ENCODE measurements around the gene EIF4E2.
"Not testable (repeated sequence)": the region's sequence is repeated elsewhere in the genome, so short reads cannot be mapped to it uniquely, and the experiment has no call there.

The EIF4E2 gene

DNA sequence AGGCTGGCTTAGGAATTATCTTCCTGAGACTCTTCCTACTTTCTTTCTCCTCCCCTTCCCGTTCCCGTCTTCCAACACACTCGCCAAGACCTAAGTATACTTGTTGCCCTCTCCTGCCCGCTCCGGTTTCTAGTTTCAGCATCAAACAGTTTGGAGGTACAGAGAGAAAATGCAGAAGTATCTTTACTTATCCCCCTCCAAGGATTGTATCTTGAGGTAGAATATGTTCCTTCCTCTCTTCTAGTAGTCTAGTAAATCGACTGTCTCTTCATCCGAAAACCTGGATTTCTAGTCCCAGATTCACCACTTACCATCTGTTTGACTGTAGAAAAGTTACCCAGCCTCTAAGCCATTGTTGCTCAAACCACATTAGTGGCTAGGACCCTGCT, 755 bp downstream of the EIF4E2 start:
- DNase-seq (ENCODE audit: extremely low spot score, insufficient read length, low read depth) (no peak), FAIRE-seq (no peak)

DNA sequence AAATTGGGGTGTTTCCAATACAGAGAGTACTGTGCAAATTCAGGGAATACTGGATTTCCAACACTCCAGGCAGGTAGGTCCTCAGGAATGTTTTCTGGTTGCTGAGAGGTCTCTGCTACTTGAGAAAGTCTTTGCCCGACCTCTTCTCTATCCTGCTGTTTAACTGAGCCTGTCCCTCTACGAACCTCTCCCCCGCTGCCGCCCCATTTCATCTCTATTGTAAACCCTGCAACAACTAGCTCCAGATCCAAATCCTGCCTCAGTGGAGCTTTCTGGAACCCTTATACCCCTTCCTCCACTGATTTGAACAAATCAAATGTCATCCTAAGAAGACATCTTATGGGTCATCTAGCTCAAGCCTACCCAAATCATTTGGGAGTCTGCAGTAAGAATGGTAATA, 1.3 kb downstream of the EIF4E2 start:
- DNase-seq (ENCODE audit: extremely low spot score, insufficient read length, low read depth): no peak
- no peak for FAIRE-seq

DNA sequence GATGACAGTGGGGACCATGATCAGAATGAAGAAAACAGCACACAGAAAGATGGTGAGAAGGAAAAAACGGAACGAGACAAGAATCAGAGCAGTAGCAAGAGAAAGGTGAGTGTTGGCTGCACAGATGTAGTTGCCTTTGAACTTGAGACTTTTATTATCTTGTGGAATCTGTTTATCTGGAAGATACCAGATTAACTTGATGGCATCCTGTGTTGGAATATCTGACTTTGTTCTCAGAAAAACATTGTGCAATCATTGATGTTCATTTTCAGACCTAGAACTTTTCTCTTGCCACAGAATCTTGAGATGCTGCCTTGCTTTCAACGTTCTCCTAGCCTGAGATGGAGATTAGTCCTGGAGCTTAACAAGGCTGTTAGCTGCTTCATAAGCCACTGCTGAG, 5.9 kb downstream of the EIF4E2 start:
- no peak for FAIRE-seq
- no peak for DNase-seq (ENCODE audit: extremely low spot score, insufficient read length, low read depth)

DNA sequence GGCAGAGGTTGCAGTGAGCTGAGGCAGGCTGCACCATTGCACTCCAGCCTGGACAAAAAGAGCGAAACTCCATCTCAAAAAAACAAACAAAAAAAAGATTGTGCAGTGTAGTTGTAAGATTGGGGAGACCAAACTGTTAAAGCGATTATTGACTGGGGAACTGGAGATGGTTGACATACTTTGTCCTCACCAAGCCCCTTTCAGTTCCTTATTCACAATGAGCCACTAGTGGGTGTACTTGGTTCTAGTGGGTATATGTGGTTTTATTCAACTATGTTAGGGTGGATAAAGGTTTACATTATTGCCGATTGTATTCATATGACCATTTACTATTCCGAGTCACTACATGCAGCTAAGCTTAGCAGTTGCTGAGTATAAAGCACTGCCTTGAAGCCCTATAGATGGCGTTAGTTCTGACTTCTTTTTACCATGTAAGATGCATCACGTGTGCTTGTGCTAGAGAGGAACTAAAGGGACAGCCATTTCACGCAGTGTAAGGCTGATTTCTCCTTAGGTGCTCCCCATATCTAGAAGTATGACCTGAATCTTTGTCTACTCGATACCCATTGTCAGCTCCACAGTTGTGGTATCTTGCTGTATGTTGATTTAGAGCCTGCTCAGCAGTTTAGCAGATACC, 12.1 kb downstream of the EIF4E2 start:
- DNase-seq (ENCODE audit: extremely low spot score, insufficient read length, low read depth): no peak
- no peak for FAIRE-seq

DNA sequence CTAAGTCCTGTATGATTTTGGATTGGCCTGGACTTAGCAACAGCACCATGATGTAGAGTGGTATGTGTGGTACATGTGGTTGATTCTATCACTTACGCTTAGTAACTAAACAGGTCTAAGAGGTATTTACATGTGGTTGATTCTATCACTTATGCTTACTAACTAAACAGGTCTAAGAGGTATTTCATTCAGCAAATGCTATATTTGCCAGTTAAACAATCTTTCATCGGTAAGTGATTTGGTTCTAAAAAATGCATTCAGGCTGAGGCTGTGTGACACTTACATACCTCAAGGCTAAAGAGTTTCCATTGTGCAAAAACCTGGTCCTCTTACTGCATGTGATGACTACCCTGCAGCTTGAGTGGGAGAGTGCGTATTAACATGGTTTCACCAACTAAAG, 13.1 kb downstream of the EIF4E2 start:
- DNase-seq (ENCODE audit: extremely low spot score, insufficient read length, low read depth): no peak
- no peak for FAIRE-seq

DNA sequence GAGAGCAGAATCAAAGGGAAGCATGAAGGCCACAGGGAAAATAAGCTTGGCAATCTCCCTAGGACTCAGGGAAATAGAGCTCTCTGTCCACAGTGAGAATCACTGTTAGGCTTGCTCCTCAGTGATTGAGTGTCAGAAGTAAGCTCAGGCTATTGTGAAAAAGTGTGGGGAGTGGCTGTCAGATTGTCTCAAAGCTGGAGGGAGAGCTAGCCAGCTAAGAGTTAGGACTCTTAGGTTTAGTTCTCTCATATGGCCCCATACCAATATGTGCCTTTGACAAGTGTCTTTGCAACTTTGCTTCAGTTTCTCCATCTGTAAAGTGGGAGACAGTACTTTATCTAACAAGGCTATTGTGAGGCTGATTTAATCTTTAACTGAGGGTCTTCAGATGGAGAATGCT, 17.2 kb downstream of the EIF4E2 start:
- DNase-seq (ENCODE audit: extremely low spot score, insufficient read length, low read depth): no peak
- no peak for FAIRE-seq

DNA sequence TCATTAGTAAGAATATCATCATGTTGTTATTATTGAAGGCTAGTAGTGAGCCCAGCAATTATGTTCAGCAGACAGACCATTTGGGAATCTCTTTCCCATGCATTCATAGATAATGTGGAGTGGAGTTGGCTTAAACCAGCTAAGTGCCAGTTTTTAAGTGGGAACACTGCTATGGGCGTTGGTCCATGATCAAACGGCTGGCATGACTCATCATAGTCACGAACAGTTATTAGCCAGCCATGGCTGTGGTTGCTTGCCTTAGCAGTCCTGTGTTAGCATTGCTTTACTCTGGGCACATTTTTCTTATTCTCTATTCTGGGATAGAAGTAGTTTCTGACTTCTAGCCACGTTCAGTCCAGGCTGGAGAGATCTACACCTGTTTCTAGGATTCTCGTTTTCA, 17.7 kb downstream of the EIF4E2 start:
- FAIRE-seq: no peak
- no peak for DNase-seq (ENCODE audit: extremely low spot score, insufficient read length, low read depth)

DNA sequence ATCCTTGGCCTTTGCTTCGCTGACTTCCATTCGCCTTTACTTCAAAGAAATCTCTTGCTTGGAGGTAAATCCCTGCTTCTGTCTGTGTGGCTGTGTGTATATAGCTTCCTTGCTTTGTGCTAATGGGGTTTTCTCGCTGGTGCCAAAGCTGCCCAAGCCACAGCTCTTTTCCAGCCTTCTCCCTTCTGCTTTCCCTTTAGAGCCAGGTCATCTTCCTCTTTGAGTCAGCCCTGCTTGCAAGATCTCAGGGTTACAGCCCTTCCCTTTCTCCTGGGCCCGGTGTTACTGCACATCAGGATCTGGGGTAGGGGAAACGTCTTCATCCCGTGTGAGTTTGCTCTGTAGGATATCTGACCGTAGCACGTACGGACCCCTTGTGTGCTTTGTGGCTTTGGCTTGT, 19.1 kb downstream of the EIF4E2 start:
- FAIRE-seq (no peak), DNase-seq (ENCODE audit: extremely low spot score, insufficient read length, low read depth) (no peak)

DNA sequence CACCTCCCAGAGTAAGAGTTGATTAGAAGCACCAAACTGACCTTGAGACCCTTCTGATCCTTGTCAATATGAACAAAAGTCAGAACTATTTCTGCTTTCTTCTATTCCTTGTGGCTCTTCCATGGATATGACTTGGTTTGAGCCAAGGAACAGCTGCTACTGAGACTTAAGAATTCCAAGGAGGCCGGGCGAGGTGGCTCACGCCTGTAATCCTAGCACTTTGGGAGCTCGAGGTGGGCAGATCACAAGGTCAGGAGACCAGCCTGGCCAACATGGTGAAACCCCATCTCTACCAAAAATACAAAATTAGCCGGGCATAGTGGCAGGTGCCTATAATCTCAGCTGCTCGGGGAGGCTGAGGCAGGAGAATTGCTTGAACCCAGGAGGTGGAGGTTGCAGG, 20.0 kb downstream of the EIF4E2 start:
- not testable (repeated sequence) for DNase-seq (ENCODE audit: extremely low spot score, insufficient read length, low read depth); FAIRE-seq

- DNase-seq (ENCODE audit: extremely low spot score, insufficient read length, low read depth) (no peak), FAIRE-seq (no peak)
Observed at GRCh38 chr2:232571026-232571474, 20.6 kb downstream of the EIF4E2 start.

GRCh38 chr2:232573042-232573441, 22.6 kb downstream of the EIF4E2 start:
- FAIRE-seq: no peak

GRCh38 chr2:232573771-232574435, 23.4 kb downstream of the EIF4E2 start:
- no peak for DNase-seq (ENCODE audit: extremely low spot score, insufficient read length, low read depth)

More at GRCh38 chr2:232573042-232573441, 22.6 kb downstream of the EIF4E2 start:
- no peak for DNase-seq (ENCODE audit: extremely low spot score, insufficient read length, low read depth)

GRCh38 chr2:232574674-232575403, 24.4 kb downstream of the EIF4E2 start:
- no peak for FAIRE-seq

More at GRCh38 chr2:232573771-232574435, 23.4 kb downstream of the EIF4E2 start:
- no peak for FAIRE-seq

GRCh38 chr2:232575404-232575746, 24.9 kb downstream of the EIF4E2 start:
- FAIRE-seq: no peak
- no peak for DNase-seq (ENCODE audit: extremely low spot score, insufficient read length, low read depth)

More at GRCh38 chr2:232574674-232575403, 24.4 kb downstream of the EIF4E2 start:
- no peak for DNase-seq (ENCODE audit: extremely low spot score, insufficient read length, low read depth)

- FAIRE-seq (no peak), DNase-seq (ENCODE audit: extremely low spot score, insufficient read length, low read depth) (no peak)
Observed at GRCh38 chr2:232576995-232577394, 26.5 kb downstream of the EIF4E2 start.

DNA sequence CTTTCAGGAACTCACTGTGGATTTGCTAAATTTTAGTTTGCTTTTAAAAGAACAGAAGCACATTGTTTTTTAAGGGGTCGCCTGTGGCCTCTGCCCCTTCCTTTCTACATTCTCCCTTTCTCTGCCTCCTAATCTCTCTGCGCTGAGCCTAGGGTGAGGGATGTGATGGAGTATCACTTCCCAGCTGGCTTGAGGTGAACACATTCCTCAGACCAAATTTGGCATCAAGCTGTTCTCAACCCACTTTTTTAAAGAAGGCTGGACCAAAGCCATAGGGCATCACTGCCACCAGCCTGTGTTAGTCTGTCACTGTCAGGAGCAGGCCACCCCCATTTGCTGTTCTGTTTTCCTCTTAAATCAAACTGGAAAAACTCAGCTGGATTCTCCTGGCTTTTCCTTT, 27.4 kb downstream of the EIF4E2 start:
- FAIRE-seq: no peak
- DNase-seq (ENCODE audit: extremely low spot score, insufficient read length, low read depth): no peak

DNA sequence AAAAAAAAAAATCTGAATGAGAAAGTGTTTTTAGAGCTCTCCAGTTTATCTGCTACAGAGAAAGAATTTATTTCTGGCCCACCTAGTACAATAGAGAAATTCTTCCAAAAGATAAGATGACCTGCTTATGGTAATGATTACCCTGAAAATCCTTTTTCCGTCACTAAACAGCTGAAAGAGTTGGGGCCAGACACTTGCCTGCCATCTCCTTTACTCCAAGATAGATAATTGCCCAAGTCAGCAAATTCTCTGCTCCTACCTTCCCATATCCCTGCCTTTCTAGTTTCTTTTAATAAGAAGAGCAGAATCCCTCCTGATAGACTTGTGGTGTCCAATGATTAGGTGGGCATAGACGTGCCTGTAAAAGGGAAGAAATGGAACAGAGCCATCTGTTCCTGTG, 28.1 kb downstream of the EIF4E2 start:
- FAIRE-seq (no peak), DNase-seq (ENCODE audit: extremely low spot score, insufficient read length, low read depth) (no peak)

DNA sequence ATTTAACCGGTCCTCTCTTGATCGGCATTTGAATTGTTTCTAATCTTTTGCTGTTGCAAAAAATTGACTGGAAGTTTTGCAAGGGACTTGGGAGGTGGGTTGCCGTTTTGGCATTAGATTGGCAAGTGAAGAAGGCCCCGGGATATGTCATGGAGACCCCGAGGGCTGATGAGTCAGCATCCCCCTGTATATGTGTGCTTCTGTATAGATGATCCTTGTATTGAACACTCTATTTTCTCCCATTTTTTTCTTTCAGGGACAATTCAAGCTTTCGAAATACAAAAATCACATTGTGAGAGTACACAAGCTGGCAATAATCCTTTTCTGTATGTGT, 30.1 kb downstream of the EIF4E2 start:
- FAIRE-seq (no peak), DNase-seq (ENCODE audit: extremely low spot score, insufficient read length, low read depth) (no peak)

DNA sequence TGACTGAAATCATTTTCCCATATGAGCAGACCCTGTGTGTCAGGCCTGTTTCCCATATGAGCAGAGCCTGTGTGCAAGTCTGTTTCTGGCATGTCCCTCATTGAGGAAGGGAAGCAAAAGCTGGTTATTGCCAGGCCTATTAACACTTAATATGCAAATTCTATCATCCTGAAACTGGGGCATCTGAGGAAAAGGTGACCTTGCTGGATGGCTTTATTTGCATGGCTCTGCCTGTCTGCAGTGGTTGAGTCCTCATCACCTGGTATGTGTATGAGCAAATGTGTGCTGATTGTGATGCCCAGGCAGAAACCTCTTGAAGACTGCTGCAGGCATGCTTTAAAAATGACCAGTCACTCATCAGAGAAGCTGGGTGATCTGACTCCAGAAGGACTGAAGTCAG, 31.2 kb downstream of the EIF4E2 start:
- FAIRE-seq (no peak), DNase-seq (ENCODE audit: extremely low spot score, insufficient read length, low read depth) (no peak)

DNA sequence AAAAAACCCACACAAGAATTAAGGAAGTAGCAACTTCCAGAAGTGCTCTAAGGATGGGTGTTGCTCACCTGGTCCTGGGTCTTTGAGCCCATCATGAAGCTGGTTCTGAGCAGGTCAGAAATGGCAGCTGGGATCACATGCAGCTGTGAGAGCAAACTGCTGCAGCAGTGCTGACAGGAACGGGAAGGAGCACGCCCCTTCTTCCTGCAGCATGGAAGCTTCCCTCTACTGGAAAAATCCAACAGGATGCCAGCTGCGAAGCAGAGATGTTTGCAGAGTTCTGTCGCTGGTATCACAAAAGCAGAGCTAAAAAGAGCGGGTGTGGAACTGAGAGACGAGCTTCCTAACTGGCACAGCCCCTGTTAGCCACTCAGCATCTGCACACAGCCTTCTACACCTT, 33.7 kb downstream of the EIF4E2 start:
- FAIRE-seq (no peak), DNase-seq (ENCODE audit: extremely low spot score, insufficient read length, low read depth) (no peak)

- FAIRE-seq (no peak), DNase-seq (ENCODE audit: extremely low spot score, insufficient read length, low read depth) (no peak)
Observed at GRCh38 chr2:232586943-232587505, 36.5 kb downstream of the EIF4E2 start.

Data from GM18507 (cell line).